ENCODE data around the gene PBLD. TPM values are rescaled to one million over a fixed set of nuclear protein-coding genes. Genes with fewer than 3 reads are reported as not detected.

The PBLD gene
- total and polyA plus RNA-seq, 8 donors: 10.7 to 43.6 (median 27.5) TPM

GRCh38 chr10:68269562-68270290 is 63.0 kb downstream of the PBLD start:
- intact Hi-C loops (cut with DNase I; ENCODE audit: low total_unique reads): no loop called here
- no peak for DNase-seq
- no peak overlapping the region for H3K27ac ChIP-seq
- H3K4me1 ChIP-seq: peaks cover 0 to 5% (median 0%) of the 10 kb centered on the region in 4 donors
- H3K27me3 ChIP-seq: no peaks in the 10 kb centered on the region
- TF ChIP-seq POLR2A (IDR thresholded peaks at IDR 0.05) (no peak), EP300 (IDR thresholded peaks at IDR 0.05) (no peak)
- TF ChIP-seq, protein P1, sequence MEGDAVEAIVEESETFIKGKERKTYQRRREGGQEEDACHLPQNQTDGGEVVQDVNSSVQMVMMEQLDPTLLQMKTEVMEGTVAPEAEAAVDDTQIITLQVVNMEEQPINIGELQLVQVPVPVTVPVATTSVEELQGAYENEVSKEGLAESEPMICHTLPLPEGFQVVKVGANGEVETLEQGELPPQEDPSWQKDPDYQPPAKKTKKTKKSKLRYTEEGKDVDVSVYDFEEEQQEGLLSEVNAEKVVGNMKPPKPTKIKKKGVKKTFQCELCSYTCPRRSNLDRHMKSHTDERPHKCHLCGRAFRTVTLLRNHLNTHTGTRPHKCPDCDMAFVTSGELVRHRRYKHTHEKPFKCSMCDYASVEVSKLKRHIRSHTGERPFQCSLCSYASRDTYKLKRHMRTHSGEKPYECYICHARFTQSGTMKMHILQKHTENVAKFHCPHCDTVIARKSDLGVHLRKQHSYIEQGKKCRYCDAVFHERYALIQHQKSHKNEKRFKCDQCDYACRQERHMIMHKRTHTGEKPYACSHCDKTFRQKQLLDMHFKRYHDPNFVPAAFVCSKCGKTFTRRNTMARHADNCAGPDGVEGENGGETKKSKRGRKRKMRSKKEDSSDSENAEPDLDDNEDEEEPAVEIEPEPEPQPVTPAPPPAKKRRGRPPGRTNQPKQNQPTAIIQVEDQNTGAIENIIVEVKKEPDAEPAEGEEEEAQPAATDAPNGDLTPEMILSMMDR (IDR thresholded peaks at IDR 0.05): no peak
- 82 to 94% (median 89%) methylated on average over 2 of the region's 2 CpGs for WGBS, 5 donors
- peaks cover 0 to 7% (median 2%) of the 10 kb centered on the region in 4 donors for H3K9me3 ChIP-seq
- H3K36me3 ChIP-seq: no peaks in the 10 kb centered on the region
- no peak overlapping the region for H3K4me3 ChIP-seq

GRCh38 chr10:68261132-68261856 is 71.4 kb downstream of the PBLD start:
- WGBS, 5 donors: 77 to 93% (median 88%) methylated on average over 7 to 8 of the region's 8 CpGs
- Histone ChIP-seq H3K9me3 (peaks cover 0 to 7% (median 2%) of the 10 kb centered on the region in 4 donors), H3K27me3 (no peaks in the 10 kb centered on the region), H3K36me3 (no peaks in the 10 kb centered on the region), H3K4me3 (no peak overlapping the region), H3K4me1 (no peaks in the 10 kb centered on the region), H3K27ac (no peak overlapping the region)
- DNase-seq: peak in 1 of 2 donors; percentile 23
- TF ChIP-seq POLR2A (IDR thresholded peaks at IDR 0.05): no peak
- TF ChIP-seq POLR2AphosphoS5 (IDR thresholded peaks at IDR 0.05): no peak
- TF ChIP-seq, protein P1 (IDR thresholded peaks at IDR 0.05): no peak
- no peak for TF ChIP-seq EP300 (IDR thresholded peaks at IDR 0.05)
- intact Hi-C loops (cut with DNase I; ENCODE audit: low total_unique reads): no loop called here

- Histone ChIP-seq H3K36me3 (no peaks in the 10 kb centered on the region), H3K27ac (no peak overlapping the region), H3K9me3 (no peaks in the 10 kb centered on the region), H3K4me3 (no peak overlapping the region), H3K4me1 (no peaks in the 10 kb centered on the region), H3K27me3 (no peaks in the 10 kb centered on the region)
- WGBS, 5 donors: 26 to 50% (median 50%) methylated on average over 1 of the region's 1 CpG
- TF ChIP-seq POLR2A (IDR thresholded peaks at IDR 0.05) (no peak), POLR2AphosphoS5 (IDR thresholded peaks at IDR 0.05) (no peak), EP300 (IDR thresholded peaks at IDR 0.05) (no peak)
- TF ChIP-seq, protein P1 (IDR thresholded peaks at IDR 0.05): no peak
- intact Hi-C loops (cut with DNase I; ENCODE audit: low total_unique reads): no loop called here
- no peak for DNase-seq
Observed at GRCh38 chr10:68253346-68253745, 79.4 kb downstream of the PBLD start.

DNA sequence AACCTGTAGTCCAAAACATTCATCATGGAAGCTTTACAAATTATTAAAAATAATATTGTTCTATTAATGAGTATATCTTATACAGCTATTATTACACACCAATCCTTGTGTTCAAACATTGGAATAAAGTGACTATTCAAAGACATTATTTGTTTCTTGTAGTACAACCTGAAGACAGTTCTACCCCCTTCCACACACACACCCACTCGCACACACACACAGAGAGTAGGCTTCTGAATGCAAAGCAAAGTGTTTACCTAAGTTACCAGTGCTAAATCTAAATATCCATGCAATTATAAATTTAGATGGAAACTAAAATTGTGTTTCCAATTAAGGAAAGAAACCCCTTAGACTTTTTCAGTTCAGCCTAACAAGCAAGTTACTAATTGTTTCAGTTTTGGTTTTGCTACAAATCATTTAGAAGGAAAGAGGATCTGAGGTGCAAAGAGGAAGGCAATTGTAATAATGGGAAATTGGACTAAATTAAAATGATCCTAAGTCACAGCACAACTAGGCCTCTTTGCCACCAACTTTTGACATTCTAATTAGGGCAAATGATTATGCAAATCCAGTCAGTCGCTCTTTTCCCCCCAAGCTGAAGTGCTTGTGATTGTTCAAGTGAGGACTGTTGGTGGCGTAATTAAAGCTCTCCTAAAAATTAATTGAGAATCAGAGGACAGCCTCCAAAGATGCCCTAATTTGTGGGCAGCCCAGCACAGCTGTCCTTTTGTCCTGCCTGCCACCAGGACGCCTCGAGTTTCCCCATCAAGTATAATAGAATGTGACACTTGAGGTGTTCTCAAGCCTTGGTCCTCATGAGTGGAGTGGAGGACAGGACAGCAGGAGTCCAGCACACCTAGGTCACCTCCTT is 80.9 kb downstream of the PBLD start:
- TF ChIP-seq EP300 (IDR thresholded peaks at IDR 0.05): no peak
- TF ChIP-seq POLR2A (IDR thresholded peaks at IDR 0.05): no peak
- no peak for TF ChIP-seq POLR2AphosphoS5 (IDR thresholded peaks at IDR 0.05)
- TF ChIP-seq, protein P1 (IDR thresholded peaks at IDR 0.05): no peak
- Histone ChIP-seq H3K4me1 (no peaks in the 10 kb centered on the region), H3K27ac (no peak overlapping the region), H3K27me3 (no peaks in the 10 kb centered on the region), H3K36me3 (no peaks in the 10 kb centered on the region), H3K4me3 (no peak overlapping the region), H3K9me3 (no peaks in the 10 kb centered on the region)
- WGBS, 5 donors: 84 to 93% (median 91%) methylated on average over 5 of the region's 5 CpGs
- intact Hi-C loops (cut with DNase I; ENCODE audit: low total_unique reads): no loop called here
- no peak for DNase-seq

Data from stomach (tissue), 9 donors.